HG03175 (cell line): ENCODE measurements around the gene BHLHA9.

Source experiments
- ATAC-seq: cut with Tn5 transposase; IDR thresholded peaks from one replicate; pipeline ENCODE4 v1.9.1; 2021; ENCODE audit warnings: mild to moderate bottlenecking, moderate library complexity; ENCODE audit not compliant: unreplicated experiment

The BHLHA9 gene

GRCh38 chr17:1251866-1252608 is 18.2 kb upstream of the BHLHA9 start:
- ATAC-seq: no peak

- ATAC-seq: no peak
Observed at GRCh38 chr17:1255041-1255440, 15.2 kb upstream of the BHLHA9 start.

GRCh38 chr17:1256699-1257098 is 13.5 kb upstream of the BHLHA9 start:
- no peak for ATAC-seq

GRCh38 chr17:1260086-1260769 is 10.0 kb upstream of the BHLHA9 start:
- ATAC-seq: no peak

GRCh38 chr17:1260770-1261161 is 9.5 kb upstream of the BHLHA9 start:
- ATAC-seq: no peak

GRCh38 chr17:1264196-1264595 is 6.0 kb upstream of the BHLHA9 start:
- no peak for ATAC-seq

GRCh38 chr17:1267471-1267943 is 2.7 kb upstream of the BHLHA9 start:
- no peak for ATAC-seq

GRCh38 chr17:1271030-1271423 is 783 bp downstream of the BHLHA9 start:
- no peak for ATAC-seq

- no peak for ATAC-seq
Observed at GRCh38 chr17:1271441-1271840, 1.2 kb downstream of the BHLHA9 start.

GRCh38 chr17:1272701-1273100 is 2.5 kb downstream of the BHLHA9 start:
- no peak for ATAC-seq

GRCh38 chr17:1273492-1274244 is 3.4 kb downstream of the BHLHA9 start:
- ATAC-seq: no peak

GRCh38 chr17:1274245-1274608 is 4.0 kb downstream of the BHLHA9 start:
- ATAC-seq: no peak

GRCh38 chr17:1275205-1275961 is 5.1 kb downstream of the BHLHA9 start:
- ATAC-seq: no peak

GRCh38 chr17:1275962-1276736 is 5.9 kb downstream of the BHLHA9 start:
- ATAC-seq: no peak

- ATAC-seq: no peak
Observed at GRCh38 chr17:1280652-1281051, 10.4 kb downstream of the BHLHA9 start.

GRCh38 chr17:1286379-1287106 is 16.3 kb downstream of the BHLHA9 start:
- ATAC-seq: no peak

- no peak for ATAC-seq
Observed at GRCh38 chr17:1289695-1290094, 19.5 kb downstream of the BHLHA9 start.

- ATAC-seq: no peak
Observed at GRCh38 chr17:1290676-1291075, 20.4 kb downstream of the BHLHA9 start.

GRCh38 chr17:1294157-1294717 is 24.0 kb downstream of the BHLHA9 start:
- ATAC-seq: no peak
